Right ventricle myocardium inferior (tissue), 1 donor: ENCODE results near the gene DNM3. TPM values are rescaled to one million over a fixed set of nuclear protein-coding genes. Genes with fewer than 3 reads are reported as not detected.

ENCODE experiments used
- ATAC-seq: fragments of 200-7000 bp; cut with Tn5 transposase; one replicate; pipeline ENCODE4 v1.9.1; 2020; ENCODE audit warnings: mild to moderate bottlenecking, moderate library complexity
- DNase-seq: peaks from one replicate; pipeline ENCODE4 v3.0.0; 2021; ENCODE audit errors: missing footprints
- intact Hi-C: fragments of 100-400 bp; cut with DNase I; formaldehyde crosslinking; loops from one replicate; pipeline ENCODE4 v1.11.0; 2022
- total RNA-seq: library from RNA; stranded (reverse); fragmentation: NEBNext Ultra II Directional; extraction: Animal tissue kit (Norgen Biotek cat#: 25700); gene quantifications from one replicate; pipeline ENCODE4 v1.2.1, GENCODE V29; 2021
- donor health status: DM: no; HTN: yes; CAD: no; lungs with severe emphysema.

The DNM3 gene
- total RNA-seq, 1 donor from 2014 or later, result 1.8 TPM

GRCh38 chr1:172139196-172139595, 297.9 kb downstream of the DNM3 start:
- intact Hi-C loops, result no loop called here
- DNase-seq (no peak), ATAC-seq (no peak)

GRCh38 chr1:172140072-172140471, 298.8 kb downstream of the DNM3 start:
- intact Hi-C loops, result loop anchor here (10.0 kb wide), 1 partner anchor 135 kb away; no protein-coding TSS in a partner anchor
- DNase-seq, result no peak
- no peak for ATAC-seq

GRCh38 chr1:172140591-172140990, 299.3 kb downstream of the DNM3 start:
- ATAC-seq (no peak), DNase-seq (no peak)

GRCh38 chr1:172141341-172141881, 300.1 kb downstream of the DNM3 start:
- DNase-seq (no peak), ATAC-seq (no peak)
- intact Hi-C loops, result loop anchor here (10.0 kb wide), 1 partner anchor 137 kb away; no protein-coding TSS in a partner anchor

More at GRCh38 chr1:172140591-172140990, 299.3 kb downstream of the DNM3 start:
- intact Hi-C loops, result loop anchor here (10.0 kb wide), 1 partner anchor 136 kb away; no protein-coding TSS in a partner anchor

- intact Hi-C loops, result loop anchor here (10.0 kb wide), 1 partner anchor 138 kb away; no protein-coding TSS in a partner anchor
- ATAC-seq, result no peak
These were observed 301.0 kb downstream of the DNM3 start for GRCh38 chr1:172142324-172142723.

GRCh38 chr1:172143384-172144055, 302.2 kb downstream of the DNM3 start:
- DNase-seq (no peak), ATAC-seq (no peak)
- intact Hi-C loops, result loop anchor here (2.0 to 10.0 kb wide), 2 partner anchors 37 to 139 kb away; no protein-coding TSS in a partner anchor

More at GRCh38 chr1:172142324-172142723, 301.0 kb downstream of the DNM3 start:
- no peak for DNase-seq

- peak; percentile 98 for ATAC-seq
- intact Hi-C loops, result loop anchor here (2.0 to 10.0 kb wide), 2 partner anchors 36 to 140 kb away; no protein-coding TSS in a partner anchor
These were observed 303.3 kb downstream of the DNM3 start for GRCh38 chr1:172144445-172145061.

GRCh38 chr1:172145231-172145651, 303.9 kb downstream of the DNM3 start:
- intact Hi-C loops, result loop anchor here (2.0 to 10.0 kb wide), 2 partner anchors 36 to 140 kb away; no protein-coding TSS in a partner anchor
- peak; percentile 55 for ATAC-seq
- DNase-seq, result no peak

More at GRCh38 chr1:172144445-172145061, 303.3 kb downstream of the DNM3 start:
- DNase-seq, result peak; percentile 78

GRCh38 chr1:172145656-172146055, 304.4 kb downstream of the DNM3 start:
- intact Hi-C loops, result loop anchor here (2.0 to 10.0 kb wide), 2 partner anchors 35 to 141 kb away; no protein-coding TSS in a partner anchor
- DNase-seq (no peak), ATAC-seq (no peak)

- ATAC-seq, result no peak
These were observed 305.0 kb downstream of the DNM3 start for GRCh38 chr1:172146141-172146850.

GRCh38 chr1:172147541-172147940, 306.2 kb downstream of the DNM3 start:
- no peak for ATAC-seq
- no peak for DNase-seq
- intact Hi-C loops, result loop anchor here (10.0 kb wide), 1 partner anchor 143 kb away; no protein-coding TSS in a partner anchor

More at GRCh38 chr1:172146141-172146850, 305.0 kb downstream of the DNM3 start:
- no peak for DNase-seq
- intact Hi-C loops, result loop anchor here (10.0 kb wide), 1 partner anchor 141 kb away; no protein-coding TSS in a partner anchor

- DNase-seq (no peak), ATAC-seq (no peak)
- intact Hi-C loops, result loop anchor here (10.0 kb wide), 1 partner anchor 143 kb away; no protein-coding TSS in a partner anchor
These were observed 306.9 kb downstream of the DNM3 start for GRCh38 chr1:172148213-172148612.

GRCh38 chr1:172148707-172149106, 307.4 kb downstream of the DNM3 start:
- no peak for ATAC-seq
- no peak for DNase-seq
- intact Hi-C loops, result loop anchor here (10.0 kb wide), 1 partner anchor 144 kb away; no protein-coding TSS in a partner anchor

- intact Hi-C loops, result loop anchor here (10.0 kb wide), 1 partner anchor 145 kb away; no protein-coding TSS in a partner anchor
- ATAC-seq (no peak), DNase-seq (no peak)
These were observed 308.0 kb downstream of the DNM3 start for GRCh38 chr1:172149346-172149745.

- intact Hi-C loops, result no loop called here
- DNase-seq, result no peak
- ATAC-seq, result no peak
These were observed 313.3 kb downstream of the DNM3 start for GRCh38 chr1:172154551-172154950.

GRCh38 chr1:172155766-172156165, 314.5 kb downstream of the DNM3 start:
- DNase-seq (no peak), ATAC-seq (no peak)
- intact Hi-C loops, result no loop called here

GRCh38 chr1:172162236-172162635, 320.9 kb downstream of the DNM3 start:
- intact Hi-C loops, result loop anchor here (10.0 kb wide), 1 partner anchor 123 kb away; no protein-coding TSS in a partner anchor
- DNase-seq (no peak), ATAC-seq (no peak)

- ATAC-seq, result no peak
These were observed 322.4 kb downstream of the DNM3 start for GRCh38 chr1:172163498-172164215.

More at GRCh38 chr1:172163498-172164215, 322.4 kb downstream of the DNM3 start:
- intact Hi-C loops, result loop anchor here (10.0 kb wide), 1 partner anchor 121 kb away; no protein-coding TSS in a partner anchor
- no peak for DNase-seq
